Measurements from ENCODE around the gene BAMBI. TPM values are rescaled to one million over a fixed set of nuclear protein-coding genes. Genes with fewer than 3 reads are reported as not detected.

Gene BAMBI
- total RNA-seq, 4 donors from 2014 or later = 0.53 to 10.7 (median 2.5) TPM; not detected in 1

GRCh38 chr10:28716748-28717147 lies 39.4 kb downstream of the BAMBI start:
- no peaks in the 10 kb centered on the region for H3K36me3 ChIP-seq
- no peak overlapping the region for H3K27ac ChIP-seq
- no peak for DNase-seq
- no peaks in the 10 kb centered on the region for H3K9me3 ChIP-seq
- H3K27me3 ChIP-seq = no peaks in the 10 kb centered on the region
- TF ChIP-seq, protein P1, sequence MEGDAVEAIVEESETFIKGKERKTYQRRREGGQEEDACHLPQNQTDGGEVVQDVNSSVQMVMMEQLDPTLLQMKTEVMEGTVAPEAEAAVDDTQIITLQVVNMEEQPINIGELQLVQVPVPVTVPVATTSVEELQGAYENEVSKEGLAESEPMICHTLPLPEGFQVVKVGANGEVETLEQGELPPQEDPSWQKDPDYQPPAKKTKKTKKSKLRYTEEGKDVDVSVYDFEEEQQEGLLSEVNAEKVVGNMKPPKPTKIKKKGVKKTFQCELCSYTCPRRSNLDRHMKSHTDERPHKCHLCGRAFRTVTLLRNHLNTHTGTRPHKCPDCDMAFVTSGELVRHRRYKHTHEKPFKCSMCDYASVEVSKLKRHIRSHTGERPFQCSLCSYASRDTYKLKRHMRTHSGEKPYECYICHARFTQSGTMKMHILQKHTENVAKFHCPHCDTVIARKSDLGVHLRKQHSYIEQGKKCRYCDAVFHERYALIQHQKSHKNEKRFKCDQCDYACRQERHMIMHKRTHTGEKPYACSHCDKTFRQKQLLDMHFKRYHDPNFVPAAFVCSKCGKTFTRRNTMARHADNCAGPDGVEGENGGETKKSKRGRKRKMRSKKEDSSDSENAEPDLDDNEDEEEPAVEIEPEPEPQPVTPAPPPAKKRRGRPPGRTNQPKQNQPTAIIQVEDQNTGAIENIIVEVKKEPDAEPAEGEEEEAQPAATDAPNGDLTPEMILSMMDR (IDR thresholded peaks at IDR 0.05) = no peak
- TF ChIP-seq POLR2A (IDR thresholded peaks at IDR 0.05) = no peak
- no peaks in the 10 kb centered on the region for H3K4me1 ChIP-seq
- H3K4me3 ChIP-seq = no peak overlapping the region

- no peak for DNase-seq
- no peak overlapping the region for H3K4me3 ChIP-seq
- no peak for TF ChIP-seq POLR2A (IDR thresholded peaks at IDR 0.05)
- TF ChIP-seq, protein P1 (IDR thresholded peaks at IDR 0.05) = no peak
- no peak overlapping the region for H3K27ac ChIP-seq
- no peaks in the 10 kb centered on the region for H3K9me3 ChIP-seq
- peaks cover 0 to 6% (median 0%) of the 10 kb centered on the region in 4 donors for H3K4me1 ChIP-seq
- no peaks in the 10 kb centered on the region for H3K36me3 ChIP-seq
- H3K27me3 ChIP-seq = no peaks in the 10 kb centered on the region
Observed at GRCh38 chr10:28717656-28718201, 40.4 kb downstream of the BAMBI start.

GRCh38 chr10:28719789-28720436 lies 42.6 kb downstream of the BAMBI start:
- Histone ChIP-seq H3K27me3 (no peaks in the 10 kb centered on the region), H3K36me3 (no peaks in the 10 kb centered on the region), H3K4me1 (peaks cover 0 to 6% (median 0%) of the 10 kb centered on the region in 4 donors), H3K9me3 (no peaks in the 10 kb centered on the region), H3K4me3 (no peak overlapping the region), H3K27ac (no peak overlapping the region)
- DNase-seq = no peak
- TF ChIP-seq POLR2A (IDR thresholded peaks at IDR 0.05) = no peak
- TF ChIP-seq, protein P1 (IDR thresholded peaks at IDR 0.05) = no peak

- Histone ChIP-seq H3K4me3 (no peak overlapping the region), H3K4me1 (peaks cover 0 to 6% (median 0%) of the 10 kb centered on the region in 4 donors), H3K27me3 (no peaks in the 10 kb centered on the region), H3K36me3 (no peaks in the 10 kb centered on the region), H3K27ac (no peak overlapping the region), H3K9me3 (no peaks in the 10 kb centered on the region)
- no peak for TF ChIP-seq POLR2A (IDR thresholded peaks at IDR 0.05)
- TF ChIP-seq, protein P1 (IDR thresholded peaks at IDR 0.05) = no peak
- no peak for DNase-seq
Observed at GRCh38 chr10:28721318-28721951, 44.1 kb downstream of the BAMBI start.

DNA sequence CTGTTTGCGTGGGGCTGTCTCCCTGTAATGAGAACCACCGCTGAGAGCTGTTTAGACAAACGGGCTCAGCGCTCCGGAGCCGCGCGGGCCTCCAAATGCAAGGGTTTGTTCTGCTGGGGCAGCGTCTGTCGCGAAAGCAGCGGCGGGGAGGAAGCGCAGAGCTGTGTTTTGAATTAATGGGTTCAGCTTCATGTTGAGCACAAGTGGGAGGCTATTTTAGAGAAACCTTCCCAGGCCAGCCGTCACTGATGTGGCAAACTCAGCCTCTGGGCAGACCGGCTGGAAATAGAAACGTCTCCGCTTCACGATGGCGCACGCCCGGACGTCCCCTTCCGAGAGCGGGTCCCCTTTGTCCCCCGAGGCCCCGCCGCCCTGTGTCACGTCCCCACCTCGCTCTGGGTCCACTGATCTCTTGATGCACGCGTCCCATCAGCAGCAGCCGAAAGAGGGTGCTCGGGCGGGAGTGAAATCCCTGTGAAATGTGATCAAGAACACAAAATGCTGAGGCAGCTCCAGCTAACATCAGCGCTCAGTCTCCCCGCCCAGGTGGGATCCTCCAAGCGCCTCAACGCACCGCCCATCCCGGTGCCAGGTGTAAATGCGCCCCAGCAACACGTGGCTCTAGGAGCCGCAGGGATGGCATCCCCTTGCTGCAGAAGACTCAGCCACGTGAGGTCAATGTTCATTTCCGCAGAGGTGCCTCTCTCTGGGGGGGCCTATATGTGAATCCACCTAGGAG lies 44.9 kb downstream of the BAMBI start:
- TF ChIP-seq, protein P1 (IDR thresholded peaks at IDR 0.05) = no peak
- TF ChIP-seq POLR2A (IDR thresholded peaks at IDR 0.05) = no peak
- no peaks in the 10 kb centered on the region for H3K27me3 ChIP-seq
- H3K27ac ChIP-seq = no peak overlapping the region
- peak in 1 of 3 donors; percentile 46 for DNase-seq
- no peaks in the 10 kb centered on the region for H3K36me3 ChIP-seq
- peak overlapping the region in 2 of 4 donors; percentile 30 to 38 for H3K4me3 ChIP-seq
- H3K9me3 ChIP-seq = no peaks in the 10 kb centered on the region
- H3K4me1 ChIP-seq = peaks cover 0 to 6% (median 0%) of the 10 kb centered on the region in 4 donors
